ENCODE measurements around the gene DHRS7.

The DHRS7 gene

GRCh38 chr14:60171690-60172089 lies 6.5 kb upstream of the DHRS7 start:
- H3K4me1 ChIP-seq (ENCODE audit: control insufficient read depth in 1 of 2, insufficient read depth in 2 of 2, low read length in 2 of 2): no peaks in the 10 kb centered on the region
- H3K27me3 ChIP-seq (ENCODE audit: control insufficient read depth in 1 of 2, insufficient read depth in 2 of 2, low read length in 2 of 2): peaks cover 0 to 3% of the 10 kb centered on the region in 2 donors
- no peak overlapping the region for H3K27ac ChIP-seq (ENCODE audit: low read depth, low read length)
- H3K9me3 ChIP-seq (ENCODE audit: control insufficient read depth in 1 of 2, low read length in 2 of 2): no peaks in the 10 kb centered on the region
- H3K9ac ChIP-seq (ENCODE audit: low read depth in 1 of 2, low read length in 2 of 2): no peak overlapping the region
- no peak overlapping the region for H3K4me3 ChIP-seq (ENCODE audit: low read depth in 1 of 2, low read length in 2 of 2)
- H3K36me3 ChIP-seq (ENCODE audit: control insufficient read depth in 1 of 2, insufficient read depth in 2 of 2, low read length in 2 of 2): no peaks in the 10 kb centered on the region

- Histone ChIP-seq H3K9me3 (ENCODE audit: control insufficient read depth in 1 of 2, low read length in 2 of 2) (no peaks in the 10 kb centered on the region), H3K4me1 (ENCODE audit: control insufficient read depth in 1 of 2, insufficient read depth in 2 of 2, low read length in 2 of 2) (peaks cover under 1 to 4% of the 10 kb centered on the region in 2 donors), H3K4me3 (ENCODE audit: low read depth in 1 of 2, low read length in 2 of 2) (no peak overlapping the region), H3K9ac (ENCODE audit: low read depth in 1 of 2, low read length in 2 of 2) (no peak overlapping the region), H3K27ac (ENCODE audit: low read depth, low read length) (no peak overlapping the region), H3K36me3 (ENCODE audit: control insufficient read depth in 1 of 2, insufficient read depth in 2 of 2, low read length in 2 of 2) (no peaks in the 10 kb centered on the region), H3K27me3 (ENCODE audit: control insufficient read depth in 1 of 2, insufficient read depth in 2 of 2, low read length in 2 of 2) (peaks cover 0 to 3% of the 10 kb centered on the region in 2 donors)
These were observed 5.8 kb upstream of the DHRS7 start for GRCh38 chr14:60170948-60171347.

DNA sequence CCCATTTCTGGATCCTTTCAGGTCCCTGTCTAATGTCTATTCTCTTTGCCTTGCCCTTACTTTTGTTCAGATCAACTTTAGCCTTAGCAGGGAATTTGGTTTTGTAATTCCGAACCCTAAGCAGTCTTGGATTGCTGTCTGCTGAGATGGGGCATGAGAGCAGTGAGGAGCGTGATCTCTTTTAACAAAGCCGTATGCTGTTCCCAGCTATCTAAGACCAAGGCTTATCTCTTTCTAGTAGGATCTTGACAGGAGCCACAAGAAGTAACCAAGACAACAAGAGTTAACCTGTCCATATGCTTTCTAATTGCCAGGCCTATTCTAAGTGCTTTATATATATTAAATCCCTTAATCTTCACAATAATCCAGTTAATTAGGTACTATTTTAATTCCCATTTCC lies 4.5 kb upstream of the DHRS7 start:
- H3K36me3 ChIP-seq (ENCODE audit: control insufficient read depth in 1 of 2, insufficient read depth in 2 of 2, low read length in 2 of 2): no peaks in the 10 kb centered on the region
- peaks cover 5 to 10% of the 10 kb centered on the region in 2 donors for H3K4me1 ChIP-seq (ENCODE audit: control insufficient read depth in 1 of 2, insufficient read depth in 2 of 2, low read length in 2 of 2)
- H3K9ac ChIP-seq (ENCODE audit: low read depth in 1 of 2, low read length in 2 of 2): no peak overlapping the region
- peaks cover 0 to 3% of the 10 kb centered on the region in 2 donors for H3K27me3 ChIP-seq (ENCODE audit: control insufficient read depth in 1 of 2, insufficient read depth in 2 of 2, low read length in 2 of 2)
- no peaks in the 10 kb centered on the region for H3K9me3 ChIP-seq (ENCODE audit: control insufficient read depth in 1 of 2, low read length in 2 of 2)
- H3K4me3 ChIP-seq (ENCODE audit: low read depth in 1 of 2, low read length in 2 of 2): no peak overlapping the region
- no peak overlapping the region for H3K27ac ChIP-seq (ENCODE audit: low read depth, low read length)

DNA sequence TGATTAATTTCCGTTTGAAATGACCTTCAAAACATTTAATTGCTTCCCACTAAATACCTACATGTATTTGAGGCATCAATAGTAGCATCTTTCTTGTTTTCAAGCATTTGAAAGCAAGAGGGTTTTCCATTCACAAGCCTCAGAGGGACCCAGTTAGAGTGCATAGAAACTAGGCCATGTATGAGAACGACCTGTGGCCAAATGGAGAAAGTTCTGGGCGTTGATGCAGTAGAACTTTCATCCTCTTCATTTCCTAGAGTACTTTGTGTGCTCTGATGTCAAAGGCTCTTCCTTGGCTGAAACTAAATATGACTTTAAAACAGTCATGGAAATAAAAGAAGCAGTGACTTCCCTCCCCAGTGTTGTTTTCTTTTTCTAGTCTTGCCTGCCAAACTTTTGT lies 944 bp upstream of the DHRS7 start:
- H3K27me3 ChIP-seq (ENCODE audit: control insufficient read depth in 1 of 2, insufficient read depth in 2 of 2, low read length in 2 of 2): peaks cover 0 to 3% of the 10 kb centered on the region in 2 donors
- no peaks in the 10 kb centered on the region for H3K36me3 ChIP-seq (ENCODE audit: control insufficient read depth in 1 of 2, insufficient read depth in 2 of 2, low read length in 2 of 2)
- no peaks in the 10 kb centered on the region for H3K9me3 ChIP-seq (ENCODE audit: control insufficient read depth in 1 of 2, low read length in 2 of 2)
- H3K9ac ChIP-seq (ENCODE audit: low read depth in 1 of 2, low read length in 2 of 2): peak overlapping the region; percentile 90 to 99
- no peak overlapping the region for H3K27ac ChIP-seq (ENCODE audit: low read depth, low read length)
- peaks cover 5 to 10% of the 10 kb centered on the region in 2 donors for H3K4me1 ChIP-seq (ENCODE audit: control insufficient read depth in 1 of 2, insufficient read depth in 2 of 2, low read length in 2 of 2)
- peak overlapping the region in 1 of 2 donors; percentile 90 for H3K4me3 ChIP-seq (ENCODE audit: low read depth in 1 of 2, low read length in 2 of 2)

GRCh38 chr14:60165547-60165876 lies 314 bp upstream of the DHRS7 start:
- H3K27me3 ChIP-seq (ENCODE audit: control insufficient read depth in 1 of 2, insufficient read depth in 2 of 2, low read length in 2 of 2): peaks cover 0 to 3% of the 10 kb centered on the region in 2 donors
- H3K27ac ChIP-seq (ENCODE audit: low read depth, low read length): no peak overlapping the region
- H3K4me1 ChIP-seq (ENCODE audit: control insufficient read depth in 1 of 2, insufficient read depth in 2 of 2, low read length in 2 of 2): peaks cover 5 to 10% of the 10 kb centered on the region in 2 donors
- no peaks in the 10 kb centered on the region for H3K9me3 ChIP-seq (ENCODE audit: control insufficient read depth in 1 of 2, low read length in 2 of 2)
- H3K4me3 ChIP-seq (ENCODE audit: low read depth in 1 of 2, low read length in 2 of 2): peak overlapping the region; percentile 78 to 90
- peak overlapping the region; percentile 90 to 99 for H3K9ac ChIP-seq (ENCODE audit: low read depth in 1 of 2, low read length in 2 of 2)
- no peaks in the 10 kb centered on the region for H3K36me3 ChIP-seq (ENCODE audit: control insufficient read depth in 1 of 2, insufficient read depth in 2 of 2, low read length in 2 of 2)

GRCh38 chr14:60164404-60164711 lies 840 bp downstream of the DHRS7 start:
- peak overlapping the region; percentile 84 for H3K27ac ChIP-seq (ENCODE audit: low read depth, low read length)
- H3K4me3 ChIP-seq (ENCODE audit: low read depth in 1 of 2, low read length in 2 of 2): peak overlapping the region; percentile 78 to 90
- peaks cover 0 to 3% of the 10 kb centered on the region in 2 donors for H3K27me3 ChIP-seq (ENCODE audit: control insufficient read depth in 1 of 2, insufficient read depth in 2 of 2, low read length in 2 of 2)
- peak overlapping the region; percentile 90 to 99 for H3K9ac ChIP-seq (ENCODE audit: low read depth in 1 of 2, low read length in 2 of 2)
- no peaks in the 10 kb centered on the region for H3K36me3 ChIP-seq (ENCODE audit: control insufficient read depth in 1 of 2, insufficient read depth in 2 of 2, low read length in 2 of 2)
- peaks cover 5 to 10% of the 10 kb centered on the region in 2 donors for H3K4me1 ChIP-seq (ENCODE audit: control insufficient read depth in 1 of 2, insufficient read depth in 2 of 2, low read length in 2 of 2)
- H3K9me3 ChIP-seq (ENCODE audit: control insufficient read depth in 1 of 2, low read length in 2 of 2): no peaks in the 10 kb centered on the region

DNA sequence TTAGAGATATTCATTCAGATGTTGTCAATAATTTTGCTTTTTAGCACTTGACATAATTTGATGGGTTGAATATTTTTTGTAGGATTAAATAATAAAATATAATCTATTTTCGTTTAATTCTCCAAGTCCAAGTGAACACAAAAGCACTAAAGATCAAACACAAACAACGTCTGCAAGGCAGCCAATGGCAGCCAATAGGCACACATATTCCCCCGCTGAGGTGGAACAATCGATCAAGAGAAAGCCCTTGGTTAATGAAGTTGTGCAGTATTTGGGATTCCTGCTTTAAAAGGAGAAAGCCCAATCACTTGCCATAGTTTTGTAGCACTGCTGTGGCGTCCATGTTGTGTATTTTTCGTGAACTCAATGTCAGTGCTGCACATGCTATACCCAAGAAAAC lies 1.5 kb downstream of the DHRS7 start:
- Histone ChIP-seq H3K9ac (ENCODE audit: low read depth in 1 of 2, low read length in 2 of 2) (no peak overlapping the region), H3K36me3 (ENCODE audit: control insufficient read depth in 1 of 2, insufficient read depth in 2 of 2, low read length in 2 of 2) (no peaks in the 10 kb centered on the region), H3K9me3 (ENCODE audit: control insufficient read depth in 1 of 2, low read length in 2 of 2) (no peaks in the 10 kb centered on the region), H3K4me1 (ENCODE audit: control insufficient read depth in 1 of 2, insufficient read depth in 2 of 2, low read length in 2 of 2) (peaks cover 5 to 10% of the 10 kb centered on the region in 2 donors), H3K27ac (ENCODE audit: low read depth, low read length) (no peak overlapping the region), H3K4me3 (ENCODE audit: low read depth in 1 of 2, low read length in 2 of 2) (peak overlapping the region; percentile 78 to 90), H3K27me3 (ENCODE audit: control insufficient read depth in 1 of 2, insufficient read depth in 2 of 2, low read length in 2 of 2) (peaks cover 0 to 3% of the 10 kb centered on the region in 2 donors)

DNA sequence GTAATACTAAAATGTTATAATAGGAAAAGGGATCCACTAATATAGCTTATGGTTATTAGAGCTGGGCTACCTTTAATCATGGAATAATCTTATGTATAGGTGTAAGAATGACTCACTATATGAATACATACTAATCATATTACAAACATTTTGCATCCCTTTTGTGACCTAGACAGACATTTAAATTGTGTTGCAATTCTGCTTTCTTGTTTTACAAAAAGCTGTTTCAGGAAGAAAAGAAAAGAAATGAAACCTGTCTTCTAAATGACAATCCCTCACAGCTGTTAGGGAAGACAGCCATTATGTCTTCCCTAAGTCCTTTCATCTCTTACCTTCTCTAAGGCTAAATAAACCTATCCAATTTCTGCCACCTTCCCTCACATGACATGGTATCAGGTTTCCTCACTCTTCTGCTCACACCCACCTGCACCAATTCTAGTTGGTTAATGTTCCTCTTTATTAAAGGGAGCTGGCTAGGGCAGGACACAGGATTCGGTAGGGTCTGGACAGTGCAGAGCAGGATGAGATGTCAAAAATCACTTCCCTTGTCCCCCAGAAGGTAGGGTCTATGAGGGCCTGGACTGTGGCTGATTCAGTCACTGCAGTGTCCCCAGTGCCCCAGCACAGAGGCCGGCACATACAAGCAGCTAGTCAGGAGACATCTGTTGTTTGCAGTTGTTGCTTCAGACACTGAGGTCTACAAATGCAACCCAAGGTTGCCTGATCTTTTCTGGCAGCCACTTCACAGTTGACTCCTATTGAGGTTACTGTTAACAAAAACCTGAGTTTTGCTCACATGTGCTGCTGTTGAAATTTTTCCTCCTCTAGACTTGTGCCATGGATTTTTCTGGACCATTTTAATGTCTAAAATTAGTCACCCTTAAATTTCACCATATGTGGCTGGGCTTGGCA lies 3.7 kb downstream of the DHRS7 start:
- Histone ChIP-seq H3K27me3 (ENCODE audit: control insufficient read depth in 1 of 2, insufficient read depth in 2 of 2, low read length in 2 of 2) (no peaks in the 10 kb centered on the region), H3K9ac (ENCODE audit: low read depth in 1 of 2, low read length in 2 of 2) (no peak overlapping the region), H3K4me1 (ENCODE audit: control insufficient read depth in 1 of 2, insufficient read depth in 2 of 2, low read length in 2 of 2) (peaks cover 5 to 12% of the 10 kb centered on the region in 2 donors), H3K36me3 (ENCODE audit: control insufficient read depth in 1 of 2, insufficient read depth in 2 of 2, low read length in 2 of 2) (no peaks in the 10 kb centered on the region), H3K27ac (ENCODE audit: low read depth, low read length) (no peak overlapping the region), H3K4me3 (ENCODE audit: low read depth in 1 of 2, low read length in 2 of 2) (no peak overlapping the region), H3K9me3 (ENCODE audit: control insufficient read depth in 1 of 2, low read length in 2 of 2) (no peaks in the 10 kb centered on the region)

GRCh38 chr14:60160422-60160821 lies 4.8 kb downstream of the DHRS7 start:
- no peak overlapping the region for H3K9ac ChIP-seq (ENCODE audit: low read depth in 1 of 2, low read length in 2 of 2)

GRCh38 chr14:60154671-60155070 lies 10.5 kb downstream of the DHRS7 start:
- no peaks in the 10 kb centered on the region for H3K9me3 ChIP-seq (ENCODE audit: control insufficient read depth in 1 of 2, low read length in 2 of 2)
- H3K4me3 ChIP-seq (ENCODE audit: low read depth in 1 of 2, low read length in 2 of 2): no peak overlapping the region
- H3K27me3 ChIP-seq (ENCODE audit: control insufficient read depth in 1 of 2, insufficient read depth in 2 of 2, low read length in 2 of 2): no peaks in the 10 kb centered on the region
- peaks cover 5 to 19% of the 10 kb centered on the region in 2 donors for H3K36me3 ChIP-seq (ENCODE audit: control insufficient read depth in 1 of 2, insufficient read depth in 2 of 2, low read length in 2 of 2)
- no peak overlapping the region for H3K27ac ChIP-seq (ENCODE audit: low read depth, low read length)
- H3K4me1 ChIP-seq (ENCODE audit: control insufficient read depth in 1 of 2, insufficient read depth in 2 of 2, low read length in 2 of 2): peaks cover 0 to 3% of the 10 kb centered on the region in 2 donors
- no peak overlapping the region for H3K9ac ChIP-seq (ENCODE audit: low read depth in 1 of 2, low read length in 2 of 2)

More at GRCh38 chr14:60160422-60160821, 4.8 kb downstream of the DHRS7 start:
- Histone ChIP-seq H3K4me1 (ENCODE audit: control insufficient read depth in 1 of 2, insufficient read depth in 2 of 2, low read length in 2 of 2) (peaks cover 0 to 4% of the 10 kb centered on the region in 2 donors), H3K4me3 (ENCODE audit: low read depth in 1 of 2, low read length in 2 of 2) (no peak overlapping the region), H3K36me3 (ENCODE audit: control insufficient read depth in 1 of 2, insufficient read depth in 2 of 2, low read length in 2 of 2) (no peaks in the 10 kb centered on the region), H3K27me3 (ENCODE audit: control insufficient read depth in 1 of 2, insufficient read depth in 2 of 2, low read length in 2 of 2) (no peaks in the 10 kb centered on the region), H3K27ac (ENCODE audit: low read depth, low read length) (no peak overlapping the region), H3K9me3 (ENCODE audit: control insufficient read depth in 1 of 2, low read length in 2 of 2) (no peaks in the 10 kb centered on the region)
